Thyroid gland (tissue), 4 donors: ENCODE data around the gene CXCL17.

Experiments used
- CTCF ChIP-seq, 6 experiments: fragments of 200-600 bp in 3 of 6; fragments of 450-650 bp in 3 of 6; sonication (generic) in 3 of 6; IDR thresholded peaks; one replicate each; pipeline ENCODE4 v1.5.1; 2016 to 2019; ENCODE audit warnings: antibody characterized with exemption in 6 of 6, mild to moderate bottlenecking in 2 of 6, inconsistent platforms in 1 of 6, moderate library complexity in 1 of 6
- POLR2A ChIP-seq, 2 donors: fragments of 450-650 bp; IDR thresholded peaks; one replicate each; pipeline ENCODE4 v1.6.1; 2017; ENCODE audit warnings: antibody characterized with exemption in 2 of 2, mild to moderate bottlenecking in 2 of 2, moderate library complexity in 1 of 2

GRCh38 chr19:42401365-42402303 is 41.1 kb downstream of the CXCL17 start:
- TF ChIP-seq CTCF (IDR thresholded peaks at IDR 0.05) = peak; percentile 52 to 77 (median 62)
- peak in 1 of 2 donors; percentile 51 for TF ChIP-seq POLR2A (IDR thresholded peaks at IDR 0.05)
